HEK293 (cell line): ENCODE data around the gene ALG1.

Experiments used
- CTCF ChIA-PET: fragments of 350-600 bp; formaldehyde crosslinking; extraction: SDS; loops from one replicate; lab custom pipeline; 2021; ENCODE audit warnings: antibody characterized with exemption; lab: Yijun Ruan, JAX
- POLR2A ChIA-PET: fragments of 300-600 bp; formaldehyde crosslinking; extraction: SDS; loops from one replicate; lab custom pipeline; 2020; ENCODE audit warnings: antibody characterized with exemption, inconsistent platforms; lab: Yijun Ruan, JAX
- H3K27ac ChIP-seq: fragments of 200-500 bp; sonication (Bioruptor generic); 2 replicates; pipeline ENCODE4 v1.5.1; 2014; ENCODE audit warnings: low read depth, low read length, control low read depth, inconsistent platforms; ENCODE audit errors: extremely low read depth
- H3K36me3 ChIP-seq, 2 experiments: fragments of 200-500 bp in 1 of 2; sonication (Bioruptor generic) in 1 of 2; 1 replicate in 1 of 2; 2 replicates in 1 of 2; pipeline ENCODE4 v1.5.1; 2014 to 2017; ENCODE audit warnings: inconsistent platforms in 2 of 2, low read length in 2 of 2; ENCODE audit not compliant: control insufficient read depth in 2 of 2, insufficient read depth in 1 of 2
- H3K4me1 ChIP-seq: fragments of 200-500 bp; sonication (Bioruptor generic); 2 replicates; pipeline ENCODE4 v1.5.1; 2014; ENCODE audit warnings: mild to moderate bottlenecking, low read length, inconsistent platforms; ENCODE audit not compliant: control insufficient read depth, insufficient read depth
- H3K4me3 ChIP-seq: 2 replicates; pipeline ENCODE4 v1.5.1; 2011; ENCODE audit warnings: low read depth, mild to moderate bottlenecking, control low read depth, low read length, moderate library complexity
- H3K9me3 ChIP-seq: fragments of 200-500 bp; sonication (Bioruptor generic); 2 replicates; pipeline ENCODE4 v1.5.1; 2014; ENCODE audit warnings: low read depth, low read length, inconsistent platforms; ENCODE audit not compliant: control insufficient read depth, insufficient read depth
- HOXA7 ChIP-seq: sonication (generic); formaldehyde crosslinking; IDR thresholded peaks from 2 replicates; pipeline ENCODE4 v1.8.1; 2022; ENCODE audit warnings: missing genetic modification reagents, borderline replicate concordance
- KLF17 ChIP-seq: fragments of 450-650 bp; formaldehyde crosslinking; IDR thresholded peaks from 2 replicates; pipeline ENCODE4 v1.5.1; 2016; ENCODE audit warnings: missing biosample characterization, missing genetic modification characterization
- OSR2 ChIP-seq: fragments of 450-650 bp; formaldehyde crosslinking; IDR thresholded peaks from 2 replicates; pipeline ENCODE4 v1.5.1; 2016; ENCODE audit warnings: missing biosample characterization, missing genetic modification characterization
- PRDM1 ChIP-seq: fragments of 450-650 bp; formaldehyde crosslinking; IDR thresholded peaks from 2 replicates; pipeline ENCODE4; 2016; ENCODE audit warnings: missing biosample characterization, missing genetic modification characterization
- REST ChIP-seq: fragments of 450-650 bp; formaldehyde crosslinking; IDR thresholded peaks from 2 replicates; pipeline ENCODE4 v1.5.1; 2016; ENCODE audit warnings: missing biosample characterization, missing genetic modification characterization
- SETDB1 ChIP-seq: IDR thresholded peaks from one replicate; pipeline ENCODE4 v1.6.1; 2017; ENCODE audit warnings: mild to moderate bottlenecking, low read length, moderate library complexity, mixed read lengths; ENCODE audit not compliant: insufficient read length
- ZBTB17 ChIP-seq: fragments of 450-650 bp; formaldehyde crosslinking; IDR thresholded peaks from 2 replicates; pipeline ENCODE4 v1.5.1; 2016; ENCODE audit warnings: missing biosample characterization, missing genetic modification characterization
- ZFP69B ChIP-seq: fragments of 450-650 bp; formaldehyde crosslinking; IDR thresholded peaks from 2 replicates; pipeline ENCODE4 v1.5.1; 2016; ENCODE audit warnings: missing biosample characterization, missing genetic modification characterization
- ZNF169 ChIP-seq: fragments of 450-650 bp; formaldehyde crosslinking; IDR thresholded peaks from 2 replicates; pipeline ENCODE4 v1.5.1; 2016; ENCODE audit warnings: missing biosample characterization, missing genetic modification characterization
- ZNF19 ChIP-seq: fragments of 450-650 bp; formaldehyde crosslinking; IDR thresholded peaks from 2 replicates; pipeline ENCODE4; 2016; ENCODE audit warnings: missing biosample characterization, missing genetic modification characterization, low read depth
- ZNF221 ChIP-seq: fragments of 450-650 bp; formaldehyde crosslinking; IDR thresholded peaks from 2 replicates; pipeline ENCODE4 v1.5.1; 2017; ENCODE audit warnings: missing biosample characterization, missing genetic modification characterization, borderline replicate concordance
- ZNF26 ChIP-seq: fragments of 450-650 bp; formaldehyde crosslinking; IDR thresholded peaks from 2 replicates; pipeline ENCODE4 v1.5.1; 2016; ENCODE audit warnings: missing biosample characterization, missing genetic modification characterization
- ZNF600 ChIP-seq: fragments of 450-650 bp; formaldehyde crosslinking; IDR thresholded peaks from 2 replicates; pipeline ENCODE4 v1.5.1; 2016; ENCODE audit warnings: missing biosample characterization, missing genetic modification characterization
- ZNF621 ChIP-seq: fragments of 450-650 bp; formaldehyde crosslinking; IDR thresholded peaks from 2 replicates; pipeline ENCODE4 v1.5.1; 2017; ENCODE audit warnings: missing biosample characterization, missing genetic modification characterization
- ZNF629 ChIP-seq: fragments of 450-650 bp; formaldehyde crosslinking; IDR thresholded peaks from 2 replicates; pipeline ENCODE4 v1.5.1; 2017; ENCODE audit warnings: missing biosample characterization, missing genetic modification characterization
- ZNF654 ChIP-seq: fragments of 450-650 bp; formaldehyde crosslinking; IDR thresholded peaks from 2 replicates; pipeline ENCODE4 v1.5.1; 2016; ENCODE audit warnings: low read depth, missing biosample characterization, missing genetic modification characterization
- ZNF660 ChIP-seq: fragments of 450-650 bp; IDR thresholded peaks from 2 replicates; pipeline ENCODE4 v1.5.1; 2018; ENCODE audit warnings: missing biosample characterization, mild to moderate bottlenecking, missing genetic modification characterization
- ZNF837 ChIP-seq: fragments of 450-650 bp; formaldehyde crosslinking; IDR thresholded peaks from 2 replicates; pipeline ENCODE4 v1.5.1; 2016; ENCODE audit warnings: missing biosample characterization, missing genetic modification characterization
- TF ChIP-seq, protein P1 (sequence below): fragments of 450-650 bp; formaldehyde crosslinking; IDR thresholded peaks from 2 replicates; pipeline ENCODE4 v1.5.1; 2016; ENCODE audit warnings: missing biosample characterization, missing genetic modification characterization
- TF ChIP-seq, protein P2 (sequence below): fragments of 450-650 bp; formaldehyde crosslinking; IDR thresholded peaks from 2 replicates; pipeline ENCODE4 v1.5.1; 2016; ENCODE audit warnings: missing biosample characterization, missing genetic modification characterization

ALG1 gene

DNA sequence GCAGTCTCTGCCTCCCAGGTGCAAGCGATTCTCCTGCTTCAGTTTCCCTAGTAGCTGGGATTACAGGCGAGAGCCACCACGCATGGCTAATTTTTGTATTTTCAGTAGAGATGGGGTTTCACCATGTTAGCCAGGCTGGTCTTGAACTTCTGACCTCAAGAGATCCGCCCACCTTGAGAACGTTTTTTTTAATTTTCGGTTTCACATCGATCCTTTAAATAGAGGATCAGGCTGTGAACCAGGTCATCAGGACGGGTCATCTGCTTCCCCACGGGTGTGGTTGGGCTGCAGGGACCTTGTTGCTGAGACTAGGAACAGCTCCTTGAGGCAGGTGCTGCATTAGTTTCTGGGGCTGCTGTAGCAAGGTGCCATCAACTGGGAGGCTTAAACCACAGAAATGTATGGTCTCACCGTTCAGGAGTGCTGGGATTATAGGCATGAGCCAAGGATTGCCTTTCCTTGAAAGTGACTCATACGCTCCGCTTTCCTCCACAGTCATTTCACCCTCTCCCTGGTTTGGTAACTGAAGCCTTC lies 30.0 kb upstream of the ALG1 start:
- ChIA-PET POLR2A (no interaction called here), CTCF (interaction anchor here (1.3 kb wide), 1 partner anchor 97 kb away, joined by 4 read pairs; no protein-coding TSS in a partner anchor)
- Histone ChIP-seq H3K9me3 (no peaks in the 10 kb centered on the region), H3K4me3 (no peak overlapping the region), H3K36me3 (no peaks in the 10 kb centered on the region), H3K27ac (no peak overlapping the region), H3K4me1 (no peaks in the 10 kb centered on the region; the same call in 1 of the 2 replicates)
- 0 out of 2 replicates have a peak, but pooled peaks have one; percentile 34 for TF ChIP-seq ZNF600 (tag by site-specific recombination)
- TF ChIP-seq ZBTB17 (tag by site-specific recombination): peak; percentile 24; the same call in 1 of the 2 replicates
- TF ChIP-seq SETDB1: no peak
- 0 out of 2 replicates have a peak, but pooled peaks have one; percentile 33 for TF ChIP-seq ZNF660 (tag by site-specific recombination)
- peak; percentile 64; the same call in 1 of the 2 replicates for TF ChIP-seq PRDM1
- TF ChIP-seq ZNF621 (tag by site-specific recombination): no peak
- TF ChIP-seq, protein P1, sequence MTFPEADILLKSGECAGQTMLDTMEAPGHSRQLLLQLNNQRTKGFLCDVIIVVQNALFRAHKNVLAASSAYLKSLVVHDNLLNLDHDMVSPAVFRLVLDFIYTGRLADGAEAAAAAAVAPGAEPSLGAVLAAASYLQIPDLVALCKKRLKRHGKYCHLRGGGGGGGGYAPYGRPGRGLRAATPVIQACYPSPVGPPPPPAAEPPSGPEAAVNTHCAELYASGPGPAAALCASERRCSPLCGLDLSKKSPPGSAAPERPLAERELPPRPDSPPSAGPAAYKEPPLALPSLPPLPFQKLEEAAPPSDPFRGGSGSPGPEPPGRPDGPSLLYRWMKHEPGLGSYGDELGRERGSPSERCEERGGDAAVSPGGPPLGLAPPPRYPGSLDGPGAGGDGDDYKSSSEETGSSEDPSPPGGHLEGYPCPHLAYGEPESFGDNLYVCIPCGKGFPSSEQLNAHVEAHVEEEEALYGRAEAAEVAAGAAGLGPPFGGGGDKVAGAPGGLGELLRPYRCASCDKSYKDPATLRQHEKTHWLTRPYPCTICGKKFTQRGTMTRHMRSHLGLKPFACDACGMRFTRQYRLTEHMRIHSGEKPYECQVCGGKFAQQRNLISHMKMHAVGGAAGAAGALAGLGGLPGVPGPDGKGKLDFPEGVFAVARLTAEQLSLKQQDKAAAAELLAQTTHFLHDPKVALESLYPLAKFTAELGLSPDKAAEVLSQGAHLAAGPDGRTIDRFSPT: 0 out of 2 replicates have a peak, but pooled peaks have one; percentile 27

DNA sequence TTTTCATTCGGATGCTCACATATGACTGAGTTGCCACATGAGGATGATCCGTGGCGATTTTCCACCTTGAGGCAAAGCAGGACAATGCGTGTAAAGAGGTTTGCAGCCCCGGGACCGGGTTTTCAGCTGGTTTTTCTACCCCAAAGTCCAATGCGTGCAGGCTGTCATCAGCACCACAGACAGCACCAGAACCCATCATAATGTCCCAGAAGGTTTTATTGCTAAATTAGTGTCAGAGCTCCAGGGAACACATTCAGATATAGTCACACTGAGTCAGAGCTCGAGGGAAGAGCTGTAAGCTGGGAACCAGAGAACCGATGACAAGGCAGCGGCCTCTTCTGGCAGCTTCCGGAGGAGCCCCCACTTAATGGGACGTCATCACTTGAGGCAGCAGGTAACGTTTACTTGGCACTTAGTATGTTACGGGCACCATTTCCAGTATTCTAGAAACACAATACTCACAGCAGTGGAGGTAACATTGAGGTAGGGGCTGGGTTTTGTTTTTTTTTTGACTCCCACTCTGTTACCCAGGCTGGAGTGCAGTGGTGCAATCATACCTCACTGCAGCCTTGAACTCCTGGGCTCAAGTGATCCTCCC lies 29.0 kb upstream of the ALG1 start:
- no peak overlapping the region for H3K4me3 ChIP-seq
- no peaks in the 10 kb centered on the region for H3K9me3 ChIP-seq
- no peaks in the 10 kb centered on the region; the same call in 1 of the 2 replicates for H3K4me1 ChIP-seq
- no peak overlapping the region for H3K27ac ChIP-seq
- TF ChIP-seq ZNF654 (tag by site-specific recombination): peak; percentile 40
- TF ChIP-seq REST (tag by site-specific recombination): peak; percentile 78
- peak; percentile 69 for TF ChIP-seq ZNF629 (tag by site-specific recombination)
- no peak for TF ChIP-seq OSR2
- TF ChIP-seq, all 188 proteins: peak for 3
- ChIA-PET POLR2A (no interaction called here), CTCF (interaction anchor here (0.8 to 1.3 kb wide), 5 partner anchors 9 to 98 kb away, joined by 3 to 4 read pairs (median 3); partner anchors contain the start of gene NAGPA)
- H3K36me3 ChIP-seq: no peaks in the 10 kb centered on the region

GRCh38 chr16:5044011-5044540 lies 27.6 kb upstream of the ALG1 start:
- H3K4me3 ChIP-seq: no peak overlapping the region
- no peaks in the 10 kb centered on the region for H3K36me3 ChIP-seq
- H3K27ac ChIP-seq: no peak overlapping the region
- H3K4me1 ChIP-seq: no peaks in the 10 kb centered on the region; the same call in 1 of the 2 replicates
- ChIA-PET POLR2A (no interaction called here), CTCF (interaction anchor here (0.6 to 2.2 kb wide), 3 partner anchors 10 to 91 kb away, joined by 3 to 12 read pairs (median 3); no protein-coding TSS in a partner anchor)
- no peaks in the 10 kb centered on the region for H3K9me3 ChIP-seq
- TF ChIP-seq ZFP69B (tag by site-specific recombination): no peak
- TF ChIP-seq ZNF19: no peak
- no peak for TF ChIP-seq ZNF221 (tag by site-specific recombination)
- TF ChIP-seq HOXA7: no peak
- TF ChIP-seq ZNF26 (tag by site-specific recombination): no peak
- TF ChIP-seq ZNF654 (tag by site-specific recombination): no peak
- TF ChIP-seq KLF17 (tag by site-specific recombination): no peak
- no peak for TF ChIP-seq ZNF837
- TF ChIP-seq, protein P2, sequence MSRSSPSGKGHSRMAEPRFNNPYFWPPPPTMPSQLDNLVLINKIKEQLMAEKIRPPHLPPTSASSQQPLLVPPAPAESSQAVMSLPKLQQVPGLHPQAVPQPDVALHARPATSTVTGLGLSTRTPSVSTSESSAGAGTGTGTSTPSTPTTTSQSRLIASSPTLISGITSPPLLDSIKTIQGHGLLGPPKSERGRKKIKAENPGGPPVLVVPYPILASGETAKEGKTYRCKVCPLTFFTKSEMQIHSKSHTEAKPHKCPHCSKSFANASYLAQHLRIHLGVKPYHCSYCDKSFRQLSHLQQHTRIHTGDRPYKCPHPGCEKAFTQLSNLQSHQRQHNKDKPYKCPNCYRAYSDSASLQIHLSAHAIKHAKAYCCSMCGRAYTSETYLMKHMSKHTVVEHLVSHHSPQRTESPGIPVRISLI (tag by site-specific recombination): no peak
- TF ChIP-seq ZNF169 (tag by site-specific recombination): no peak
